IPS-18c (cell line): Measurements from ENCODE around the gene ITPKB.

Experiments
- H3K4me3 ChIP-seq: 2 replicates; pipeline ENCODE4 v1.7.0; 2013; ENCODE audit warnings: low read depth, mild to moderate bottlenecking, low read length, moderate library complexity; ENCODE audit not compliant: insufficient read depth
- H3K9me3 ChIP-seq: one replicate; pipeline ENCODE4 v1.6.1; 2013; ENCODE audit warnings: mild to moderate bottlenecking, low read length, moderate library complexity; ENCODE audit not compliant: control insufficient read depth, insufficient read depth

ITPKB gene

DNA sequence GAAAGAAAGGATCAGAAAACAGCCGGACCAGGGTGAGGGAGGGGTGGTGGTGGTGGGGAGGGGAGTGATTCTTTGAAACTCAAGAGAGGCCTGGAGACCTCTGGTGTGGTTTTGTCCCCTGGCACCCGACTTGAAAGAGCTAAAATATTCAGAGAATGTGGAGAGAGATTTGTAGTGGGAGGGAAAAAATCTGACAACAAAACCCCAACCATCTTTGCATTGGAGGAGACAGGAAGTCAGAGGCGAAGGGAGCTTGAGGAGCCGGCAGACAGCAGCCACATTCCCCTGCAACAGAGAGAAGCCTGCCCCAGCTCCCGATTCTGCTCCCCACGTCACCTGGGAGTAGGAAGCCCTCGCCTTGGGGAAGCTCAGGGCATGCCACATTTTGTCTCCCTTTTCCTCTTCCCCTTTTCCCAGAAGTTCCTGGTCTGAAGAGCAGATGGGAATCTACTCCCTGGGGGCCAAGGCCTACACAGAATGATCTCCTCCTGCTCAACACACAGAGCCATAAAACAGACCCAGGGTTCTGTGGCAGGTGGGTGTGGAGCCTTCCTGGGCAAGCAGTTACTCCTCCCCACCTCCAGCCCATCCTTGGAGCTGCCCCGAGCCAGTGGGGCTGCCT is 84.9 kb downstream of the ITPKB start:
- H3K9me3 ChIP-seq = no peaks in the 10 kb centered on the region
- no peak overlapping the region for H3K4me3 ChIP-seq

- H3K9me3 ChIP-seq = no peaks in the 10 kb centered on the region
- no peak overlapping the region for H3K4me3 ChIP-seq
Observed at GRCh38 chr1:226653311-226653921, 85.7 kb downstream of the ITPKB start.

DNA sequence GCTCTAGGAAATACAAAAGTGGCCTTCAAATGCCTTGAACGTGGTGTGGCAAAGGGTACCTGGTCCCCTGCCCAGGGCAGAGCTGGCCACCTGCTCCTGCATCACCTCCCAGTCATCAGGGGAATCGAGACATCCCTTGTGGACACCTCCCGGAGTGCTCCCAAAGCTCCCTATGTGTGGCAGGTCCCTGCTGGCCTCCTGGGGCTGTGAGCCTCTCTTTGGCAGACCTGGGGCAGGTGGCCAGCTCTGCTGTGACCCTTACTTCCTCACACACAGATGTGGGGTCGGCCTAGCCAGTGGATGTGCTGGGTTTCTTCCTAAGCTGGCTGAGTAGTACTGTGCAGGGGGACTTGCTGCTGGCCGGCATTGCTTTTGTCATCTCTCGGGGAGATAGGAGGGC is 86.5 kb downstream of the ITPKB start:
- Histone ChIP-seq H3K9me3 (no peaks in the 10 kb centered on the region), H3K4me3 (no peak overlapping the region)

GRCh38 chr1:226651732-226652105 is 87.4 kb downstream of the ITPKB start:
- no peaks in the 10 kb centered on the region for H3K9me3 ChIP-seq
- H3K4me3 ChIP-seq = no peak overlapping the region

- H3K4me3 ChIP-seq = no peak overlapping the region
Observed at GRCh38 chr1:226651041-226651731, 87.9 kb downstream of the ITPKB start.

GRCh38 chr1:226650236-226650841 is 88.7 kb downstream of the ITPKB start:
- Histone ChIP-seq H3K9me3 (no peaks in the 10 kb centered on the region), H3K4me3 (no peak overlapping the region)

More at GRCh38 chr1:226651041-226651731, 87.9 kb downstream of the ITPKB start:
- no peaks in the 10 kb centered on the region for H3K9me3 ChIP-seq

DNA sequence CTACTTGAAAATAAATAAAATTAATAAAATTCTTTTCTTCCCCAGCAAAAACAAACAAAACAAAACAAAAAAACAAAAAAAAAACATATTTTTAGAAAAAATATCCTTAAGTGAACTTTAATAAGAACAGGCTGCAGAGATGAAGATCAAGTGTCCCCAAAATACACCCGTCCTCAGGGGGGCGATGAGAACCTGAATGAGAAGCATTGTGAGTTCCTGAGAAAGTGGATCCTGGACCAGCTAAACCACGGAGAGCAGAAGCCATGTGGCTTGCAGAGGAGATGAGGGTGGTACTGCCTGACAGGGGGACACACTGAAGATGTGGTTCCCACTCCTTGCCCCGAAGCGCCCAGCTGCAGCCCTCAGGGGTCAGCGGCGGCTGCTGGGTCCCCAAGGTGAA is 89.3 kb downstream of the ITPKB start:
- H3K9me3 ChIP-seq = no peaks in the 10 kb centered on the region
- H3K4me3 ChIP-seq = no peak overlapping the region

DNA sequence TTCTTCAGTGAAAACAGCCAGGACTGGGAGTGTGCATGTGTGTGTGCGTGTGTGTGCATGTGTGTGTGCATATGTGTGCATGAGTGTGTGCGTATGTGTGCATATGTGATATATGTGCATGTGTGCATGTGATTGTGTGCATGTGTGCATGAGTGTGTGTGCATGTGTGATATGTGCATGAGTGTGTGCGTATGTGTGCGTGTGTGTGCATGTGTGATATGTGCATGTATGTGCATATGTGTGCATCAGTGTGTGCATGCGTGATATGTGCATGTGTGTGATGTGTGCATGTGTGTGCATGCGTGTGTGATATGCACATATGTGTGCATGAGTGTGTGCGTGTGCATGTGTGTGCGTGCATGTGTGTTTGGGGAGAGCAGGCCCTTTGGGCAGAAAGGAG is 89.8 kb downstream of the ITPKB start:
- Histone ChIP-seq H3K4me3 (no peak overlapping the region), H3K9me3 (no peaks in the 10 kb centered on the region)

DNA sequence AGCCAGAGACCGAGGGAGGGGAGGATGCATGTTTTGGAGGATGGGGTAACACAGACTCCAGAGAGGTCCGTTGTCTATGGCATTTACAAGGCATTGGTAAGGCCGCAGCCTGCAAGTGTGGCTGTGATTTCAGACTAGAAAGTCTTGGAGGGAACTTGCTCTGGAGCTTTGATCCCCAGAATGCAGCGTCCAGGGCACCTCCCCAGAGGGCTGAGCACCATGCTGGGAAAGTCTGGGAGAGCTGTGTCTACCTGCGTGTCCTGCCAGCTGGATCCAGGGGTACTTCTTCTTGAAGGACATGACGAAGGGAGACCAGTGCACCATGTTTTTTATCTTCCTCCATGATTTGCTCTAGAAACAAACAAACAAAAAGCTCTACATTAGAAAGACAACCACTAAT is 90.7 kb downstream of the ITPKB start:
- H3K4me3 ChIP-seq = no peak overlapping the region
- H3K9me3 ChIP-seq = no peaks in the 10 kb centered on the region

- no peaks in the 10 kb centered on the region for H3K9me3 ChIP-seq
Observed at GRCh38 chr1:226647719-226648118, 91.4 kb downstream of the ITPKB start.

DNA sequence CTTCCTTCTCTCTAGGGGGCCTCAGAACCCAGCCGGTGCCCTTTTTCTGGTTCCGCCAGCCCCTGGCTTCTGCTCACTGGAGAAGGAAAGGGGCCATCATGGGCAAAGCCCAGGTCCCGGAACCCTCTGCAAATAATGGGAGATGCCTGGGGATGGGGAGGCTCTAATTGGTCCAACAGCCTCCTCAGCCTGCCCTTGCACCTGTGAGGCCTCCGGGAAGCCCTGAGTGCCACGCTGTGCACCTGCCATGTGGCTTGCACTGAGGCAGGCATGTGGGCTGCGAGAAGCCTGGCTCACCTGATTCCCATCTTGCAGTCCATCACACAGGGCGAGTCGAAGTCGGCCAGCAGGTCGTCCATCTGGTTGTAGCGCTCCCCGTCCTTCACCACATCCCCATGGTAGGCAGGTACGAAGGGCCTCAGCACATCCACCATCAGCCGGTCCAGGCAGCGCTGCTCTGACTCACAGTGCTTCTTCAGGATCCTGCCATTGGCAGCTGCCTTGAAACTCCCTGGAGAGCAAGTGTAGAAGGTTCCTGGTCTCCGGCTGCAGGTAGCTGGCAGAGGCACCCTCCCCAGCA is 92.1 kb downstream of the ITPKB start:
- Histone ChIP-seq H3K4me3 (no peak overlapping the region), H3K9me3 (no peaks in the 10 kb centered on the region)

More at GRCh38 chr1:226647719-226648118, 91.4 kb downstream of the ITPKB start:
- H3K4me3 ChIP-seq = no peak overlapping the region

DNA sequence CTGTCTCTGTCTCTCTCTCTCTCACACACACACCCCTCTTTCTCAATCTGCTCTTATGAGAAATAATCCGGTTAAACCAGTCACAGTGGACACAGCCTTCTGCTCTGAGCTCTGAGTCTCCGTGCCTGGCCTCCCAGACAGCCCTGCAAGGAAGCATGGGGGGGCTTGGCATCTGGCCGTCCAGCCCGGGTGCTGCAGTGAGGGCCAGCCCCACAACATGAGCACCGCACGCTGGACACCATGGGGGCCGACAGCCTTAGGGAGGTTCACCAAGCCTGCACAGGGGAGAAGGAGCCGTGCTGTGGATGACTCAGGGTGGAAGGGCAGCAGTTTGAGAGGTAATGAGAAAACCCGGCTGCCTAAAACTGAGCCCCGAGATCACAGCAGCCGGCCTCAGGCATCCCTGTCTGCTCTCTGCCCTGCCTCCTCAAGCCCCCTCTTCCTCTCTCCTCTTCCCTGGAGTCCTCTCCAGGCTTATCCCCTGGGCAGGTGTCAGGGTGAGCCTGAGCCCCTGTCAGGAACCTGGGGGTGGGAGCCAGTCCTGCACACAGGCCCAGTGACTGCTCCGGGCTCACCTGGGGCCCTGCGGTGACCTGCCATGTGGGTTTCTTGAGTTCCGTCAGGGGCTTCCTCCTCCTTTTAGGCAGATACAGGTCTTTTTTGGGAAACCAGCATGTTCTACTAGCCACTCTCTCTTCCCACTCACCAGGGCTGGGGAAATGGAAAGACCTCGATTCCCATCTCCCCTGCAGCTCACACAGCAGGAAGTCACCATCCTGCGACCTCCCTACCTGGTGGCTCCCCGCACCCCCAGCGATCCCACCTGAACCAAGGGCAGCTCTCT is 92.8 kb downstream of the ITPKB start:
- Histone ChIP-seq H3K4me3 (no peak overlapping the region), H3K9me3 (no peaks in the 10 kb centered on the region)

DNA sequence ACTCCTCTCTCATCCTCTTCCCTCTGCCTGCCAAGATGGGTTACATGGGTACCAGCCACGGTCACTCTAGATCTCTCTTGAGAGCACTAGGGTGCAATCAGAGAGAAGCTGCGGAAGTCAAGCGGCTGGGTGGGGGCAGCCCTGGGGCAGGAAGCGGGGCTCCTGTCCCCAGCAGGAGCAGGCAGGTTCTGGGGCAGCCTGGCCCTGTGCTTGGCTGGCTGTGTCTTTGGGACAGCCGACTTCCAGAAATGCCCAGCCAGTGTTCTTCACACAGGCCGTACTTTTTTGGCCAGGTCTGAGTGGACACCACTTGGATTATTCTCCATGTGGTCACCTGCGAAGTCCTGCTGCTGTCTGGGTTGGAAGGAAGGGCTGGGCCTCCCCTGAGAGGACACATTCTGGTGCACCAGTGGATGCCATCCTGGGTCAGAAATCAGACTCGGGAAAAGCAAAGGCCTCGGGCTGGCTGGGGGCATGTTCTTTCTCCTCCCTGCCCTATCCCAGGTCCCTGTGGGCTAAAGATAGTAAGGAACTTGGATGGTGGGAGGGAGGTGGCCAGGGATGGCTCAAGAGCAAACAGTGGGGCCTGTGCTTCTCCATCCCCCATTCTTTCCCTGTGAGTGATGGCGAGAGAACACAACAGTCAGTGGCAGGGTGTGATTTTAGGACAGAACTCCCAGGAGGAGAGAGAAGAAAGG is 93.7 kb downstream of the ITPKB start:
- Histone ChIP-seq H3K4me3 (no peak overlapping the region), H3K9me3 (no peaks in the 10 kb centered on the region)

DNA sequence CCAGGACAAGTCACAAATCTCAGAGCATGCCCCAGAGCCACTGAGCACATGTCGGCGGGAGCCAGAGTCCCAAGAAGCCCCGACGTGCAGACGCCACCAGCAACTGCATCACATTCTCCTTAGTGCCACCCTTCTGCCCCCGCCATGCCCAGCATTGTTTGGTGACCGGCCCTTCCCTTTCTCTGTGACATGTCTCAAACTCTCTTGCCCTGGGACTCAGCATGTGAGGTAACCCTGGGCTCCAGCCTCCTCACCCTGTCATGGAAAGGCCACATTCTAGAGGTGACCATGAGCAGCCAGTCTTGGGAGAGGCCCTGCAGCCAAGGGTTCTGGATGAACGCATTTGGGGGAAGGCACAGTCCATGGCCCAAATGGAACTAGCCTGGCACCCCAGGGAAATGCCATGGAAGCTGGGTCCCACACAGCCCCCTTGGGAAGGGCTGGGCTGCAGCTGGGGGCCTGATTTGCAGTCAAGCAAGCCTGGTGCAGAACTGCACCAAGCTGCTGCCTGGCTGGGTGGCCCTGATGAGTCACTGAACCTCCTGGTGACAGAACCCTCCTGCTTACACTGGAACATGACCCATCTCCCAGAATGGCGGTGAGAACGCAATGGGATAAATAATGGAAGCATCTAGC is 94.4 kb downstream of the ITPKB start:
- no peak overlapping the region for H3K4me3 ChIP-seq
- no peaks in the 10 kb centered on the region for H3K9me3 ChIP-seq

DNA sequence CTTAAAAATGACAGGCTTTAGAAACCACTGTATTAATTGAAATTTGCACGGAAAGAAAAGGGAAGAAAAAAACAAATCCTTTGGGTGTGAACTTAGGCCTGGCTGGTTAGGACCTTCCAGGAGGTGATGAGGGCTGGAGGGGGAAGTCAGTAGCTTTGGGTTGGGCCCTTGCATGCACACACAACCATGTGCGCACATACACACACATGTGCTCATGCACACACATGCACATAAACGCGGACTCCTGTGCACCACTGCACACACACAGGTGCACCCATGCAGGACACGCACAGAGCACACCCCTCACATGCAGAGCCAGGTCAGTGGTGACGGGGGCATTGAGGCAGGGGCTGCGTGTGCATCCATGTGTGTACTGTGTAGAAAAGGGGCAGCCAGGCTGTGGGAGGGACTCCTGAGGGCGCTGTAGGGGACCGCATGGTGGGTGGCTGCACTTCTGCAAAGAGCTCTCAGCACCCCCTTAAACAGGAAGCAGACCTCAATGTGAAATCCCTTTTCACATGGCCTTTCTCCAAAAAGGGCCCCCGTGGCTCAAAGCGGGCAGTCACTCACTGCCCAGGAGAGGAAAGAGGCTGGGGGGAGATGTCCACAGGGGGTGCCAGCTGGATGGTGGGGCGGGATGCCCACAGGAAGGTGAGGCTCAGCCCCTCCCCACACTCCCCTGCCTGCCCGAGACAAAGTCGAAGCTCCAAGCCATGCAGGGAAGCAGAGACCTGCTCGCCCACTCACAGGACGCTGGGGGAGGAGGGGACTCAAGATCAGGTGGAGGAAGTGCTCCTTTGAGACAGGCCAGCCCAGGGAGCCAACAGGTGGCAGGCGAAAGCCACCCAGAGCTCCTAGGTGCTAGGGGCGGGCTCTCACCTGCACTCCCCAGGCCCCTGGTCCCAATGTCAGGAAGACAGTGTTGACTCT is 95.2 kb downstream of the ITPKB start:
- Histone ChIP-seq H3K4me3 (no peak overlapping the region), H3K9me3 (no peaks in the 10 kb centered on the region)
